HG03045 (cell line): ENCODE measurements around the gene PAPSS2.

Experiments
- ATAC-seq: cut with Tn5 transposase; IDR thresholded peaks from one replicate; pipeline ENCODE4 v1.9.1; 2021; ENCODE audit warnings: mild to moderate bottlenecking, moderate library complexity; ENCODE audit not compliant: unreplicated experiment

The PAPSS2 gene

DNA sequence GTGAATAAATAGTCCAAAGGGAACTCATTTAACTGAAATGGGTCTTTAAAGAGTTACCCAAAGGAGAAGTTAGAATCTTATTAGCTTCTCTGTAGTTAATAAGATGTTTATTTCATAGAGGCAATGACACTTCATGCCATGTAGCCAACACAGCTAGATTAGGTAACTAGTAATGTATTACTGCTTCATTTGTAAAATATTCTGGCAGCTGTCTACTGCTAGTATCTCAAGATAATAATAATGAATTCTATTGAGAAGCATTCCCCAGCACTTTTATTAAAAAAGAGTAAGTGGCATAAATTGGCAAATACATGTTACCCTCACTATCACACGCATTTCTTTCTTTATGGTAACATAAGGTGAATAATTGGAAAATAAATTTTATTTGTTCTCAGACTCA lies 10.1 kb downstream of the PAPSS2 start:
- ATAC-seq, result no peak

DNA sequence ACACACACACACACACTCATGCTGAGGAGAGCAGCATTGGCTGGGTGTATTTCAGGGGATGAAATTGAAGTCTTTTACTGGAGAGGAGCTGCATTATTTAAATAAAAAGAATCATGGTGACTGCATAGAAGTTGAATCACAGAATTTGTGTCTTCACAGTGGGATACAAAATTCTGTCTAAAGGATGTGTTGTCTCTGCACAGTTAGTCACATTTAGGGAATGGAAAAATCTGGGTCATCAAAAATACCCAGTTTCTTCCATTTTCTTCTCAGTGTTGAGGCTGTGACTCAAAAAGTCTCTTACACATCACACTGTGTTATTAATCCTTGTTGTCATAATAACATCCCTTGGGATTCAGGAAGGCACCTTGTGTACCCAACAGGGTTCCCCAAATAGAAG lies 10.9 kb downstream of the PAPSS2 start:
- no peak for ATAC-seq

DNA sequence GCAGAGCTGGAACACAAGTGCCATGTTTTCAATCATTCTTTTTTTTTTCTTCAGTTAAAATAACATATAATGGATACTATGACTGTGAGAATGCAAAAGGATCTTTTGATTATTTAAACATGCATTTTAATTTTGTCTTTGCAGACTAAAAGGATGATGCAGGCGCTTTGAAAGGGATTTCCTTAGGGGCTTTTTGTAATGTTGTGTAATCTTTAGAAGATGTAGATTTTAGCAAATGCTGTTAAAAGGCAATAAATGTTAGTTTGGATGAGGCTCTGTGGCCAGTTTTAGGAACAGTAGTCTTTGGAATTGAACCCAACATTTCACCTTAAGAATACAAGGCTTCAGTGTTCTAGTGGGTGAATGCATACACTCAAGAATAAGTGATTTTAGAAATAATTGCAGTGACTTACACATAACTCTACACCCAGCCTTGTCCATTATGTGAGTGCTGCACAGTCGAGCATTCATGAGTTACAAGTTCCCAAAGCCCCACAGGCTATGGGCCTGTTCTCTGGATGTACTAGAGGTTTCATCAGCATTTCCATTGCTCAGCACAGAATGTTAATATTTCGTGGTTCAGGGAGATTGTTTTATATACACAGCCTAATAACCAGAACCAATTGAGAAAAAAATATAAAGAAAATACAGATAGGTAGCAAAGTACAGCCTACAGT lies 11.6 kb downstream of the PAPSS2 start:
- no peak for ATAC-seq

GRCh38 chr10:87672551-87672950 lies 12.9 kb downstream of the PAPSS2 start:
- no peak for ATAC-seq

DNA sequence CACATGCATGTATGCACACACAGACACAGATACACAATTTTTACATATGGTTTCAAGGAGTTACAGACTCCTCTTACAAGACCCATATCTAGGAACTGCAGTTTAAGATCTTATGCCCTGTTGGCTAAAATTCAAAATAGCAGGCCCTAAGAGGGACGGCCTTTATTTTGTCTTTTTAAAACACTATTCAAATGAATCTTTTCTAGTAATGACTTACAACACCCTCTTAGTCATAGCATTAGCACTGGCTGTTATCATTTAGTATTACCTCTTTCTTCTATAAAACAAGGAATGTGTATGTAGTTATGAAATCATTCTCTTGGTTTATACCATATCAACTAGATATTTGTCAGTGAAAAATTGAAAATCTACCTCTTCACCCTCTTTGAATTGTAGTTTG lies 15.3 kb downstream of the PAPSS2 start:
- no peak for ATAC-seq

- ATAC-seq, result no peak
Measured at GRCh38 chr10:87675396-87676376, 16.0 kb downstream of the PAPSS2 start.

DNA sequence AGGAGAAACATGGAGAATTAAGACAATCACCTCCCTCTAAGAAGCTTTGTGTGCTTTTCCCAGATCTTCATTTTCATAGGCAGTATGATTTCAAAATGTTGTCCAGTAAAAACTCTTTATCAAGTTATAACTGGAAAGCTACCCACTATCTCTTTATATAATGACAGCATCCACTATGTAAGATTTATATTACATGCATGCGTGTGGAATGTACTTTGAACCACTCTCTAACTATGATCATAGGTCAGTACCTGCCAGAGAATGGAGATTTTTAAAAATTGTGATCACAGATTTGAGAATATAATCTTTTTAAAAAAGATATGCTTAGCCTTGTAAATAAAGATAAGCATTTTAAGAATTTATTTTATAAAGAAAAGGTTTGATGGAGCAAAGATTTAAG lies 17.9 kb downstream of the PAPSS2 start:
- ATAC-seq, result no peak

DNA sequence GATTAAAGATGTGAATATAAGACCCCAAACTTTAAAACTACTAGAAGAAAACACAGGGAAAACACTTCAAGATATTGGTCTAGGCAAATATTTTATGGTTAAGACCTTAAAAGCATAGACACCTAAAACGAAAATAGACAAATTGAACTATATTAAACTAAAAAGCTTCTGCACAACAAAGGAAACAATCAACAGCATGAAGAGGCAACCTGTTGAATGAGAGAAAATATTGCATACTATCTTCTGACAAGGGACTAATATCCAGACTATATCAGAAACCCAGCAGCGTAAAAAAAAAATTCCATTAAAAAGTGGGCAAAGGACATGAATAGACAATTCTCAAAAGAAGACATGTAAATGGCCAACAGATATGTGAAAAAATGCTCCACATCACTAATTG lies 18.6 kb downstream of the PAPSS2 start:
- ATAC-seq, result no peak

- no peak for ATAC-seq
Measured at GRCh38 chr10:87683356-87683755, 23.7 kb downstream of the PAPSS2 start.

DNA sequence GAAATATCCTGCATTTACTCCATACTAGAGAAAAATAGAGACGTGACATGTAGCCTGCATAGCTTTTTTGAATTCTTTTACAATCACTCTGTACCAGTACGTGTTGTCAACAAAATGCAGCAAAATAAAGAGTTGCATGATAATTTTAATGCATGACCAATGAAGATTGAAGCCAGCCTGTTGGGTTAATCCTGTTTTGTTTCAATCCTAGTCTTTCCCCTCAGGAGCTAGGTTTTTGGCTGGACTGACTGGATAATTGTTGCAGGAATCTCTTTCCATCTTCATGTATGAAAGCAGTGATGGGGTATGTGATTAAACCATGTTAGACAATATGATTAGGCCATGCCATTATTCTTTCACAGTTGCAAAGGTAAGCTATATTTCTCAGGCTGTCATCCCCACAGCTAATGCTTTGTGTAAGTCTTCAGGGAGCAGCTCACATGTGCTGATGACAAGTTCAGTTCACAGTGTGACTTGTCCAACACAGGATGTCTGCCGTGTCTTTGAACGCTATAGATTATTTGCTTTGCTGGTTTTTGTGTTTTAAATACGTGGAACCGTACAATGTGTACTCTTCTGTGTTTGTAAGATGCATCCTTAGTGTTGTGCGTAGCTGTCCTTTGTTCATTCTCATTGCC lies 24.4 kb downstream of the PAPSS2 start:
- no peak for ATAC-seq

- no peak for ATAC-seq
Measured at GRCh38 chr10:87685832-87686574, 26.3 kb downstream of the PAPSS2 start.

- no peak for ATAC-seq
Measured at GRCh38 chr10:87691506-87692070, 31.9 kb downstream of the PAPSS2 start.

DNA sequence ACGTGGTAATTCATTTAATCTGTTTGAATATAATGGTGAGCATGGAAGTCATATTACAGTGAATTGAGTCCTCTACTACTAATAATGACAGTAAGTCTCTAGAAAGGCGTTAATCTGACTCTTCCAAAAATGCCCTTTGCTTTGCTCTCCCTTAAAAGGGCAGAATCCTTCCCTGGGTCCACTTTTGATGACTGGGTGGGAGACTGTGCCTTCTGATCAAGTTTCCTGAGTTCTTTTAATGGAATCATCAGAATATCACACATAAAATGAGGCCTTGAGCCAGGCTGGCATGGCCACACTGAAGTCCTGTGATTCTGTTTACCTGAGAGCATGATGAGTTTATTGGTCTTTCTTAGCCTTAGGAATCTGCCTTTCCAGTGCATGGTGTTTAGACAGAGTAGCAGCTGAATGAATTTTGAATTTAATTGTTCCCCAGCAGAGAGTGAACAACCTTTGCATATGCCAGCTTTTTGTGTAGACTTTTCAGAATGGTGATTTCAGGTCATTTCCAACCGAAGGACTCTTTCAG lies 33.3 kb downstream of the PAPSS2 start:
- no peak for ATAC-seq

- no peak for ATAC-seq
Measured at GRCh38 chr10:87694011-87694794, 34.5 kb downstream of the PAPSS2 start.

DNA sequence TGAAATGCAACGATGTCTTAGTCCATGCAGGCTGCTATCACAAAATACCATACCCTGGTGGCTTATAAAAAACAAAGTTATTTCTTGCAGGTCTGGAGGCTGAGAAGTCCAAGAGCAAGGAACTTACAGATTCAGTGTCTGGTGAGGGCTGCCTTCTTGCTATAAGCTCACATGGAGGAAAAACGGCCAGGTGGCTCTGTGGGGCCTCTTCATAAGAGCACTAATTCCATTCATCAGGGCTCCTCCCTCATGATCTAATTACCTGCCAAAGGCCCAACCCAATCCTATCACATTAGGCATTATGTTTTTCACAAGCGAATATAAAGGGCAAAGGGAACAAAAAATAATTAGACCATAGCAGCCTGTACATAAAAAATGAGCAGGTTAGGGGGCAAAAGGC lies 35.4 kb downstream of the PAPSS2 start:
- no peak for ATAC-seq

DNA sequence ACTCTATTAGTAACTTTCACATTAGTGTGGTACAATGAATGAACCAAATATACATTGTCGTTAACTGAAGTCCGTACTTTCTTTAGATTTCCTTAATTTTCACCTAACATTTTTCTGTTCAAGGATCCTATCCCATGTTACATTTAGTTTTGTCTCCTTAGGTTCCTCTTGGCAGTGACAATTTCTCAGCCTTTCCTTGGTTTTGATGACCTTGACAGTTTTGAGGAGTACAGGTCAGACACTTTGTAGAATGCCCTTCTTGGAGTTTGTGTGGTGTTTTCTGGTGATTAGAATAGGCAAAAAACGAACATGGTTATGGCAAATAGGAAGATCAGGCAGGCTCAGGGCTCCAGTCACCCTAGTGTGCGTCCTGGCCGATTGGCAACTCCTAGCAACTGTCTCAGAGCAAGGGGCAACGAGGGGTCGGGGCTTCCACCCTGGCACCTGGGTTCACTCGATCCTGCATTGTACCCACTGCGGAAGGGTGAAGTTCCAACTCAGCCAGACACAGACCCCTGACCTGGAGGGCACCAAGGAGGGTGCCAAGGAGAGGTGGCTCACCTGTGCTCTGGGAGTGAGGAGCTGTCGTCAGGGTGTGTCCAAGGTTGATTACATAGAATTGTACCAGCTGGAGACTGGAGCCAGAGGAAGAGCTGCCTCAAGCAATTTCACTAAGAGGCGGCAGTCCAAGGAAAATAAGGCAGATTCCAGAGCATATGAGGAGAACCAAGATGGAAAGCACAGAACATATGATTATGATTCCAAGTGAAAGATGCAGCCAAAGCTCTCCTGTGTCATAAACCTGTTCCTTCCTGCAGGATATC lies 37.5 kb downstream of the PAPSS2 start:
- no peak for ATAC-seq

DNA sequence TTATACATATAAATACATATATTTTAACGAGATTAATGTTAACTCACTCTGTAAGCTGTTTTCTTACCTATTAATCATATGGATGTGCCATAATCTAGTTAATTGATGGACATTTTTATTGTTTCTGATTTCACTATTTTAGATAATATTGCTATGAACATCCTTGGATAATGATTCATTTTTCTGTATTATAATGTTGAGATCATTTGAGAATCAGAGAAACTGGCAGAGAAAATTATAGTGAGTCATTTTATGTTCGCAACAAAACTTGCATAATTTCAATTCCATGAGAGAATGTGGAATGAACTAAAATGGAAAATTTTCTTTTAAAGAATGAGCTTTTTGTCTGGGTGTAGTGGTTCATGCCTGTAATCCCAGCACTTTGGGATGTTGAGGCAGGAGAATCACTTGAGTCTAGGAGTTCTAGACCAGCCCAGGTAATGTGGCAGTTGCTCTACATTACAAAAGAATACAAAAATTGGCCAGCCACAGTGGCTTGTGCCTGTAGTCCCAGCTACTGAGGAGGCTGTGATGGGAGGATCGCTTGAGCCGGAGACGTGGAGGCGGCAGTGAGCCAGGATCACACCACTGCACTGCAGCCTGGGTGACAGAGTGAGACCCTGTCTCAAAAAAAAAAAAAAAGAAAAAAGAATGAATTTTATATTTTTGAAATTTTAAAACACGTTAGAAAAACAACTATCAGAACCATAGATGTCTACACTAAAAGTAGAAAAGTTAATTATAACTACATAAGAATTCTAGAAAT lies 40.5 kb downstream of the PAPSS2 start:
- ATAC-seq, result no peak
